GM12878 (cell line): Measurements from ENCODE around the gene HOMER2. TPM values are rescaled to one million over a fixed set of nuclear protein-coding genes. Genes with fewer than 3 reads are reported as not detected.

Experiments used
- ATAC-seq: fragments of 200-7000 bp; cut with Tn5 transposase; 3 replicates; pipeline ENCODE4 v1.9.1; 2020; ENCODE audit warnings: mild to moderate bottlenecking, moderate library complexity
- BruUV-seq: library from RNA; stranded (reverse); fragments of 400-500 nt; replicated peaks from 2 replicates; lab custom pipeline; 2021; lab: Mats Ljungman, UMichigan
- CTCF ChIA-PET: fragments of 300-600 bp; sonication (Branson Sonifier 250); formaldehyde crosslinking; extraction: SDS; loops from one replicate; lab custom pipeline; 2021; ENCODE audit warnings: inconsistent platforms; lab: Yijun Ruan, JAX
- POLR2A ChIA-PET: fragments of 350-600 bp; formaldehyde crosslinking; extraction: SDS; loops from one replicate; lab custom pipeline; 2021; ENCODE audit warnings: inconsistent platforms; lab: Charles Lee
- RAD21 ChIA-PET: fragments of 300-600 bp; sonication (Branson Sonifier 250); formaldehyde crosslinking; loops from one replicate; lab custom pipeline; 2023; ENCODE audit warnings: antibody characterized with exemption; ENCODE audit not compliant: unreplicated experiment; lab: Charles Lee
- SMC1A ChIA-PET: fragments of 300-600 bp; sonication (Branson Sonifier 250); formaldehyde crosslinking; loops from one replicate; lab custom pipeline; 2023; ENCODE audit not compliant: unreplicated experiment, uncharacterized antibody; lab: Charles Lee
- DNase-seq: peaks from one replicate; pipeline ENCODE4 v3.0.0-alpha.2; 2011; ENCODE audit warnings: low read depth, low spot score
- FAIRE-seq: peaks from 3 replicates; lab custom pipeline; 2011; peaks lifted over from hg19 to GRCh38; lab: Jason Lieb, UNC
- H2AFZ ChIP-seq: 2 replicates; pipeline ENCODE4 v1.6.0; 2011; ENCODE audit warnings: low read depth, low read length, control low read depth; ENCODE audit not compliant: control insufficient read depth
- H3K27ac ChIP-seq: 2 replicates; pipeline ENCODE4 v1.5.1; 2011; ENCODE audit warnings: control low read depth; ENCODE audit not compliant: control insufficient read depth, insufficient read depth
- H3K27me3 ChIP-seq, 2 experiments: replicated peaks in 1 of 2; 2 replicates each; pipeline versions ENCODE4 v1.6.0 to v1.6.1; 2011; ENCODE audit warnings: low read length in 1 of 2; ENCODE audit not compliant: control insufficient read depth in 2 of 2, insufficient read depth in 2 of 2
- H3K36me3 ChIP-seq, 2 experiments: 2 replicates each; pipeline ENCODE4 v1.5.1; 2011; ENCODE audit warnings: low read length in 1 of 2; ENCODE audit not compliant: control insufficient read depth in 2 of 2, insufficient read depth in 2 of 2
- H3K4me1 ChIP-seq: 2 replicates; pipeline ENCODE4 v1.6.1; 2011; ENCODE audit warnings: mild to moderate bottlenecking, low read length, moderate library complexity, mixed read lengths; ENCODE audit not compliant: control insufficient read depth, insufficient read depth
- H3K4me2 ChIP-seq: 2 replicates; pipeline ENCODE4 v1.6.0; 2011; ENCODE audit warnings: control low read depth; ENCODE audit not compliant: control insufficient read depth, insufficient read depth
- H3K4me3 ChIP-seq: fragments of 200-600 bp; sonication (generic); 2 replicates; pipeline ENCODE4 v1.5.1; 2016
- H3K79me2 ChIP-seq: 2 replicates; pipeline ENCODE4 v1.6.0; 2011; ENCODE audit warnings: low read length; ENCODE audit not compliant: control insufficient read depth, insufficient read depth
- H3K9ac ChIP-seq: 2 replicates; pipeline ENCODE4 v1.8.0; 2011; ENCODE audit warnings: low read length, control low read depth, mixed read lengths; ENCODE audit not compliant: control insufficient read depth, insufficient read depth
- H3K9me3 ChIP-seq: replicated peaks from 3 replicates; pipeline ENCODE4 v1.5.1; 2011; ENCODE audit warnings: mild to moderate bottlenecking, low read length; ENCODE audit not compliant: control insufficient read depth, insufficient read depth
- H4K20me1 ChIP-seq: 2 replicates; pipeline ENCODE4 v1.6.0; 2011; ENCODE audit not compliant: control insufficient read depth, insufficient read depth
- EGR1 ChIP-seq, 2 experiments: IDR thresholded peaks; 1 replicate in 1 of 2; 2 replicates in 1 of 2; pipeline ENCODE4 v1.6.1; 2011 to 2012; ENCODE audit warnings: low read depth in 2 of 2, low read length in 2 of 2, borderline replicate concordance in 1 of 2, mild to moderate bottlenecking in 1 of 2, moderate library complexity in 1 of 2
- SPI1 ChIP-seq: IDR thresholded peaks from 2 replicates; pipeline ENCODE4 v1.6.1; 2011; ENCODE audit warnings: low read depth, mild to moderate bottlenecking, low read length, moderate library complexity, borderline replicate concordance; ENCODE audit not compliant: insufficient read depth
- WGBS: methylation state at CpG from one replicate; pipeline ENCODE4 v1.1.6; 2016; ENCODE audit warnings: low lambda C conversion rate; ENCODE audit not compliant: insufficient replicate concordance, insufficient coverage; ENCODE audit errors: missing lambda C conversion rate; 5-methylcytosine and 5-hydroxymethylcytosine counted together
- in situ Hi-C: fragments of 300-500 bp; cut with MboI; formaldehyde crosslinking; loops from 9 replicates; pipeline ENCODE4 v1.14.3; 2018; ENCODE audit warnings: mixed read lengths
- intact Hi-C: fragments of 100-400 bp; cut with micrococcal nuclease; formaldehyde crosslinking; loops from one replicate; pipeline ENCODE4 v1.14.2; 2022; ENCODE audit not compliant: unreplicated experiment
- polyA plus RNA-seq, 11 experiments: library from polyadenylated mRNA; depleted of rRNA in 4 of 11; unstranded in 6 of 11; stranded (reverse) in 5 of 11; fragments of >200 nt; fragmentation: Nextera tagmentation in 4 of 11; fragmentation: Illumina TruSeq in 1 of 11; extraction: Ambion mirVana in 4 of 11; extraction: Trizol in 1 of 11; gene quantifications; 1 replicate in 1 of 11; 2 replicates in 10 of 11; pipeline versions ENCODE4 v1.2.1 to v1.2.3, GENCODE V29; 2011 to 2016; ENCODE audit warnings: inconsistent platforms in 2 of 11, missing spikeins in 2 of 11, low read depth in 1 of 11
- total RNA-seq, 4 experiments: library from RNA; depleted of rRNA in 3 of 4; stranded (reverse); fragments of >200 nt in 3 of 4; fragmentation: Illumina TruSeq in 1 of 4; extraction: Trizol in 1 of 4; gene quantifications; 2 replicates each; pipeline versions ENCODE4 v1.2.1 to v1.2.3, GENCODE V29; 2013 to 2021
- TF ChIP-seq, protein P1 (sequence below): fragments of 450-650 bp; formaldehyde crosslinking; IDR thresholded peaks from 2 replicates; pipeline ENCODE4 v1.4.0; 2022; ENCODE audit warnings: mild to moderate bottlenecking, moderate library complexity

HOMER2 gene
- total and polyA plus RNA-seq, 10 of the 15 experiments (the other 5 are each of a cell fraction or from before 2014, with no cell fraction given), result 0.60 to 5.0 (median 1.8) TPM

DNA sequence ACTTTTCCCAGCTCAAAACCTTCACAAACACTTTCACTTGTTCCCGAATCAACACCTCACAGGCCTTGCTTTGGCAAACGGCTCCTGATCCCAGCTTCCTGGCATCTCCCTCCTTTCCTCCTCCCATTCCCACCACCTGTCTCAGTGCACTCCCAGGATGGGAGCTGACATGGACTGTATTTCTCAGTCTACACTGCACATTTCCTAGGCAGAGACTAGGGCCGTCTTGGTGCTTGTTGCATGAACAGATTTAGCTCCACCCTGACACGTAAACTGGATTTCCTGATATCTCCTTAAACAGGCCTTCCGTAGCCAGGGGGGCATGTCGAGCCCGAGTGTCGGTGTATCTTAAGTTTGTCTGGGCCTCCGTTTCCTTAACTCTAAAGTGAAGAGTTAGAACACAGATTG lies 143.9 kb downstream of the HOMER2 start (continued):
- TF ChIP-seq, protein P1, sequence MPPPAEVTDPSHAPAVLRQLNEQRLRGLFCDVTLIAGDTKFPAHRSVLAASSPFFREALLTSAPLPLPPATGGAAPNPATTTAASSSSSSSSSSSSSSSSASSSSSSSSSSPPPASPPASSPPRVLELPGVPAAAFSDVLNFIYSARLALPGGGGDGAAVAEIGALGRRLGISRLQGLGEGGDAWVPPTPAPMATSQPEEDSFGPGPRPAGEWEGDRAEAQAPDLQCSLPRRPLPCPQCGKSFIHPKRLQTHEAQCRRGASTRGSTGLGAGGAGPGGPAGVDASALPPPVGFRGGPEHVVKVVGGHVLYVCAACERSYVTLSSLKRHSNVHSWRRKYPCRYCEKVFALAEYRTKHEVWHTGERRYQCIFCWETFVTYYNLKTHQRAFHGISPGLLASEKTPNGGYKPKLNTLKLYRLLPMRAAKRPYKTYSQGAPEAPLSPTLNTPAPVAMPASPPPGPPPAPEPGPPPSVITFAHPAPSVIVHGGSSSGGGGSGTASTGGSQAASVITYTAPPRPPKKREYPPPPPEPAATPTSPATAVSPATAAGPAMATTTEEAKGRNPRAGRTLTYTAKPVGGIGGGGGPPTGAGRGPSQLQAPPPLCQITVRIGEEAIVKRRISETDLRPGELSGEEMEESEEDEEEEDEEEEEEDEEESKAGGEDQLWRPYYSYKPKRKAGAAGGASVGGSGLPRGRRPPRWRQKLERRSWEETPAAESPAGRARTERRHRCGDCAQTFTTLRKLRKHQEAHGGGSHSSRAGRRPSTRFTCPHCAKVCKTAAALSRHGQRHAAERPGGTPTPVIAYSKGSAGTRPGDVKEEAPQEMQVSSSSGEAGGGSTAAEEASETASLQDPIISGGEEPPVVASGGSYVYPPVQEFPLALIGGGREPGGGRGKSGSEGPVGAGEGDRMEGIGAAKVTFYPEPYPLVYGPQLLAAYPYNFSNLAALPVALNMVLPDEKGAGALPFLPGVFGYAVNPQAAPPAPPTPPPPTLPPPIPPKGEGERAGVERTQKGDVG, result no peak

DNA sequence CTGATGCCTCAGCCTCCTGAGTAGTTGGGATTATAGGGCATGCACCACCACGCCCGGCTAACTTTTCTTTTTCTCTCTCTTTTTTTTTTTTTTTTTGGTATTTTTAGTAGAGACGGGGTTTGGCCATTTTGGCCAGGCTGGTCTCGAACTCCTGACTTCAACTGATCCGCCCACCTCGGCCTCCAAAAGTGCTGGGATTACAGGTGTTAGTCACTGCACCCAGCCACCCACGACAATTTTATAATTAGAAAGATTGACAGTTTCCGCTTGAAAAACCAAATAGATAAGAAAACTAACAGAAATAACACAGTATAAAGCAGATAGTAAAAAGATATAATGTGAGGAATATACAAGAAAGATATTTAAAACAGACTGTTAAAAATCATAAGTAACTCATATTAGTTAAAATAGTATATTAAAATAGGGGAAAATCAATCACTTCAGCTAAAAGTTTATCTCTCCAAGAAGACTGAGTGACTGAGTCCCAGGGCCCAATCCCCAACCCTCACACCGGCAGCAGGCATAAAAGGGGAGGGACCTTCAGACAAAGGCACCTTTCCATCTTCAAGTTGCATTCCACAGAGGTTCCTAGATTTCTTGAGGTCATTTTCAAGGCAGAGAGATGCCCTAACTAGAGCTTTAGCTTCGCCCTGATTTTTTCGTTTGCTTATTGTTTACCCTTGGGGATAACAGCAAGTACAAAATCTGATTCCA lies 144.4 kb downstream of the HOMER2 start:
- no peaks in the 10 kb centered on the region for H3K27me3 ChIP-seq
- H3K27ac ChIP-seq, result peak overlapping the region; percentile 41; the same call in 1 of the 2 replicates
- ChIA-PET SMC1A (interaction anchor here (0.9 to 6.3 kb wide), 3 partner anchors 11 to 57 kb away, joined by 3 to 39 read pairs (median 3); no protein-coding TSS in a partner anchor), CTCF (interaction anchor here (1.5 kb wide), 1 partner anchor 203 kb away, joined by 4 read pairs; the partner anchor contains the start of gene C15orf40), POLR2A (interaction anchor here (1.7 kb wide), 1 partner anchor 58 kb away, joined by 5 read pairs; no protein-coding TSS in a partner anchor)
- peaks cover 0 to 2% of the 10 kb centered on the region in 2 experiments; a peak in 1 of 4 replicates for H3K36me3 ChIP-seq
- ATAC-seq, result no peak
- no TSS peak for BruUV-seq
- H3K4me2 ChIP-seq, result peak overlapping the region; percentile 39; the same call in 1 of the 2 replicates
- intact Hi-C loops, result no loop called here
- 5% methylated on average over 10 of the region's 11 CpGs for WGBS
- no peaks in the 10 kb centered on the region for H4K20me1 ChIP-seq
- no peak for DNase-seq
- TF ChIP-seq EGR1 (IDR thresholded peaks at IDR 0.05; ENCODE audit: borderline replicate concordance in 1 of 2, low read depth in 2 of 2, low read length in 2 of 2), result 0 out of 3 replicates have a peak, but pooled peaks of 1 of the 2 experiments have one; percentile 39
- no peak for TF ChIP-seq SPI1
- TF ChIP-seq, all 136 proteins: peak for 1
- Histone ChIP-seq H3K9ac (no peak overlapping the region), H2AFZ (peak overlapping the region; percentile 45), H3K9me3 (no peaks in the 10 kb centered on the region), H3K4me3 (no peak overlapping the region), H3K4me1 (peaks cover 32% of the 10 kb centered on the region), H3K79me2 (peaks cover 31% of the 10 kb centered on the region)
- in situ Hi-C loops, result loop anchor here (10.0 kb wide), 1 partner anchor 263 kb away; the partner anchor contains the start of gene RPS17
- no peak for FAIRE-seq
- RAD21 ChIA-PET, result interaction anchor here (1.0 to 1.9 kb wide), 2 partner anchors 25 to 58 kb away, joined by 3 to 5 read pairs; no protein-coding TSS in a partner anchor
